ENCODE results near the gene DLG1. TPM values are rescaled to one million over a fixed set of nuclear protein-coding genes. Genes with fewer than 3 reads are reported as not detected.

DLG1 gene
- 100 to 1,000 TPM; 129 to 145 TPM for total RNA-seq
- long read RNA-seq, partial matches to known transcripts = 17 of 44 reads
- long read RNA-seq, other reads (novel, unspliced or antisense) = 27 of 44 reads

DNA sequence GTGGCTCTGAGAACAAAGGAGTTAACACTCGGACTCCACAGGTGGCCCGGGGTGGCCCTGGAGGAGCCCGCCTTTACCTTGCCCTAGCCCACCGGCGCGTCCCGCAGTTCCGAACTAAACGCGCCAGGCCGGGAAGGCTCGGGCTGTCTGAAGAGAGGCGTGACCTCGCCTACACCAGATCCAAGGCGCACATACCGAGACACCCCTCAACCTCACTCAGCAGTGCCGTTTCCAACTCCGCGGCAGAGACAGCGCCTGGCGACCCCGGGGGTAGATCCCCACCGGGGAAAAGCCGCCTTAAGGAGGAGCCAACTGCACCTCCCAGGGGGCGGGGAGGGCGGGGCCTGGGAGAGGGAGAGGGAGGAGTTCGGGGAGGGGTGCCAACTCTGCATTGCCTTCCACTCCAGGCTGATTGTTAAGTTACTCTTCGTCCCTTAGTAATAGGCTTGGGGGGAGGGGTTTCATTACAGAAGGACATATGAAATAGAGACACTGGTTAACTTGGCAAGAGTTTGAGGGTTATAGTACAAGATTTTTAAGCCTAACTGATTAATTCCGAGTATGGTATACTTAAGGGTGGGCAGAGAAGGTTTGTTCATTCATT lies at the start of gene DLG1:
Gene DLG1, minus strand, starts transcription at position 272 of the 604 bp plus-strand sequence. CDS start 1,408 bp downstream, outside the sequence.
- peak; percentile 83 for ATAC-seq
- intact Hi-C loops (cut with DNase I, micrococcal nuclease) = no loop called here
- peak; percentile 94 for DNase-seq

DNA sequence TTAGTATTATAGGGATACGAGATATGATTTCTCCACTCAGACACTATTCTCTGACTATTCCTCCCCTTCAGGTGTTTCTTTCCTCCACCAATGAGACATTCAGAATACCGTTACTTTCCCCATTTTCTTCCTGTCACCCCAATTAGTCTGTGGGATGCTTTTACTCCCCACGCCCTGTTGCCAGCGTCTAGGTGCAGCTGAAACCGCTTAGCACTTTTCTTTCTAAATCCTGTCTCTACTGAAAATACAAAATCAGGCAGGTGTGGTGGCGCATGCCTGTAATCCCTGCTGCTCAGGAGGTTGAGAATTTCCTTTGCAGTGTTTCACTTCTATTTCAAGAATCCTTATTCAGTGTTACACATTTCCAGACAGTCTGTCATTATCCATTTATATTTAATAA lies 49.6 kb upstream of the DLG1 start:
- intact Hi-C loops (cut with DNase I, micrococcal nuclease) = no loop called here
- DNase-seq = no peak
- no peak for ATAC-seq

DNA sequence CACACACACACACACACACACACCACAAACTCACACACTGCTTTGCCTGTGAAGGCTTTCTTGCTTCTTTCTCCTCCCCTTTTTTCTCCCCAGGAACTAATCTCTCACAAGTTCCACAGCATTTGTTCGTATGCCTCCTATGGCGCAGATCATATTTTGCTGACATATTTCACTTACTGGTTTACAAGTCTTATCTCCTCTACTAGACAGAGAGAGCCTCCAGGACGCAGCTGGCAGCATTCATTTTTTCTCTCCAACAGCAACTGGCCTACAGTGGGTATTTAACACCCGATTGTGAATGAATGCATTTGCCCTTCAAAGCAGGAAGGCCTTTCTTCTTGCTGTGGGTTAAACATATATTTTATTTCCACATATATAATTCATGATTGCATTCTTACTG lies 47.0 kb upstream of the DLG1 start:
- ATAC-seq = no peak

DNA sequence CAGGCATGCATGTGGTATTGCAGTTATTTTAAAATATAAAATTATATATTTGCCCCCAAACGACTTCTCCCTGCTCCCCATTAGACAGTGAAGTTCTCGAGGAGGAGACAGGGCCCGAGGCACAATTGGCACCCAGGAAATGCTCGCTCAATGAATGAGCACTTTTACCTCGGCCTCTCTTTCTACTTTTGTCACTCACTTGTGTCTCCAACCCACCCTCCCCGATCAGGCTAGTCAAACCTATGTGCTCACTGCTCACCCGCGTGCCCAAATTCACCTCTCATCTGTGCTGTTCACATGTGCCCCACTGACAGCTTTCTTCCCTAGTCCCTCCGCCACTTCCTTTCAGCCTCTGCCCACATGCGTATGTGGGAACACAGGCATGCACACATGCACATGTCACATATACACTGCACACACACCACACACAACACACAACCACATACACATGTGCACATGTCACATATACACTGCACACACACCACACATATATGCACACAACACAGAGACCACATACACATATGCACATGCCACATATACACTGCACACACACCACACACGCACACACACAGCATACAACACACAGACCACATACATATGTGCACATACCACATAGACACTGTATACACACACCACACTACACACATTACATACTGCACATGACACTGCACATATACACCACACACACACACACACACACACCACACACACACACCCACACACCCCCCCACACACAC lies 46.3 kb upstream of the DLG1 start:
- intact Hi-C loops (cut with DNase I, micrococcal nuclease) = no loop called here
- no peak for DNase-seq
- ATAC-seq = no peak

More for the DNA sequence above, 47.0 kb upstream of the DLG1 start:
- intact Hi-C loops (cut with DNase I, micrococcal nuclease) = no loop called here
- no peak for DNase-seq

DNA sequence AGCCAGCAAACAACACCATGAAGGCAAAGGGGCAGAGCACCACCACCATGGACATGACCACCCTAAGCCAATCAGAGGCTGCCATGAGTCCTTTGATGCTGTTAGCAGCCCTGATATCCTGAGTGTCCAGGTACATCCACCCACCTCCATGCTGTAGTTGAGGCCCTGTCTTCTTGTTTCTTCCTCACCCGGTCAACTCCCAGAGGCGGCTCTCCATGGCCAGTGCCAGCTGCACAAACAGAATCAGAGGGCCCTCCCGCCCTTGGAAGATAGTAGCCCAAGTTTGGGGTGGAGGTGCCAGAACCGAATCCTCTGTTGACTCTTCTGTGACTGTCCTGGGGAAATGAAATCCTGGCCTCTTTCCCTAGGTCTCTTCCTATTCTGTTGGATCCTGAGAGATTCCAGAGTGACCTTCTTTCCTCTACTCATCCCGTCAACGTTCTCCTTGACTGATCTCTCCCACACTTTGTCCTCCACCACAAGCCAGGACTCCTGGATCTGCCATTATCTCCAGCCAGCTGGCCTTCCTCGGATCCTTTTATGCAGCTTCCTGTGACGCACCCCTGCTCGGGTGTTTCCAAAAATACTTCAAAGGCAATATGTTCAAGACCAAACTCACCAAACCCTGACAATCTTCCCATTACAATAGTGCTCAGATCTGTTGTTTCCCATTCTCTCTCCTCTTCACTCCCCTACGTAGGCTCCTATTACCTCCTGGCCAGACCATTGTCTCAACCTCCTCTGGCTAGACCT lies 45.4 kb upstream of the DLG1 start:
- DNase-seq = no peak
- intact Hi-C loops (cut with DNase I, micrococcal nuclease) = no loop called here
- no peak for ATAC-seq

DNA sequence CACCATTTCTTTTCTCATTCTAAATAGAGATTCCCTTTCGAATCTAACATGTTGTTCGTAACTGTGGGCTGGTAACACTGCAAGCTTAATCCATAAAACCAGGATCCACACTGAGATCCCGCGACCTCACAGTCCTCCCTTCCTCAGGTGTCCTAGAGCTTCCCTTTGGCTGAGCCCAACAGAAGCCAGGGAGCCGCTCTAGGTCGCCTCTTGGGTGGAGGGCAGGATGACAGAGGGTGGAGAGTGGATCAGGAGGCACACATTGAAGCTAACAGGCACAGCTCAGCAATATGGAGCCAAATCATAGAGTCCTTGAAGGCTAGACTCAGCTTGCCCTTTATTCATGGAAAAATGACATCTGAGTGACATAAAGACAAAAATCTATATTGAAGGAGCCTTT lies 44.7 kb upstream of the DLG1 start:
- no peak for DNase-seq
- intact Hi-C loops (cut with DNase I, micrococcal nuclease) = no loop called here
- no peak for ATAC-seq

DNA sequence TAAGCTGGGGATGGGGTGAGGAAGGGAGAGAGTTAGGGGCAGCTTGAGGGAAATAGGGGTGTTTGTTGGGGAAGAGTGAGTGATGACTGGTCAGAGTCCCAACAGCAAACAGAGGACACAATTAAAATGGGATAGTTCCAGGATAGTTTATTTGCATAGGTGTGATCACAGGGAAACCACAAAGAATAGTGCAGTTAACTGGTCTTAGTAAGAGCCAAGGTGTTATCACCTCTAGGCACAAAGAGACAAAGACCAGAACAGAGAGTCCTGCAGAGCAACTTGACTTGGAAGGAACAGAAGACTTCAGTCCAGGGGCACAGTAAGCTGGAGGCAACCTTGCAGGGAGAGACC lies 42.1 kb upstream of the DLG1 start:
- intact Hi-C loops (cut with DNase I, micrococcal nuclease) = no loop called here
- ATAC-seq = peak; percentile 70

DNA sequence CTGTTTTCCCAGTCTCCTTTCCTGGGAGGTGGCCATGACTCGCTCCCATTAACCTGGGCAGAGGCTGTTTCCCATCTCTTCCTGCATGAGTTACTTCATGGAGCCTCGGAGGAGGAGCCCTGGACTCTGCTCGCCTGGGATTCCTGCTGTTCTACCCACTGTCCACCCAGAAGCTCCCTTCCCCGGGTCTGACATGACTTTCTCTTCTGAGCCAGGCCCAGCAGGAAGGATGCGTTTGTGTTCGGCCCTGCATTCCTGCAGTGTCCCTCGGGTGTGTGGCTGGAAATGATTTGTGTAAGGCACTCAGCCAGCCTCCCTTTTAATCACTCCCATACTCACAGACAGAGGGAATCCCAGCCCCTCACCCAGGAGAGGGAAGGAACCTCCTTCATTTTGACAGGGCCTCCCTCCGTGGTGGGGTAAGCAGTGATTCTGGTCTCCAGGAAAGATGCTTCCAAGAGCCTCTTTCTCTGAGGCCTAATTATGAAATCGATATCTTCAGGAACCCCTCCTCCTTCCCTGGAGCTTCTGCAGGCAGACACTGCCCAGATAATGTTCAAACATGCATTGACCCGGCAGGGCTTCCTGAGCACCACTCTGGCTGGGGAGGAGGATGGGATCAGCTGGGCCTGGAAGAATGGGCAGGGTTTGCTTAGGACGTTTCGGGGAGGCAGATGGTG lies 41.6 kb upstream of the DLG1 start:
- intact Hi-C loops (cut with DNase I, micrococcal nuclease) = no loop called here
- ATAC-seq = peak; percentile 96
- DNase-seq = peak; percentile 15 to 36

More for the DNA sequence above, 42.1 kb upstream of the DLG1 start:
- DNase-seq = no peak

DNA sequence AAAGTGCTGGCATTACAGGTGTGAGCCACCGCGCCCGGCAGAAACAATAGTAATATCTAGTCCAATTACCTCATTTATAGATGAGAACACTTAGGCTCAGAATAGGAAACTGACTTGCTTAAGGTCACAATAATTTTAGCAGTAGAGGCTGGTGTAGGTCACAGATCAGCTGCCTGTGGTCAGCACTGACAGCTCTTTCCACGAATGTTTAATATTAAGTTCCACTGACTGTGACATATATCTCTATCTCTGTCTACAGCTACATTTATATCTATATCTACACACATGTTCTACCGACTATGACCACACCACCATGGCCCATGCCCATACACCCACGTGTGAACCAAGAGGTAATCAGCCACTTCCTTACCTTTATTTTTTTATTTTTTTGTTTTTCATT lies 40.2 kb upstream of the DLG1 start:
- intact Hi-C loops (cut with DNase I, micrococcal nuclease) = no loop called here
- DNase-seq (no peak), ATAC-seq (no peak)

DNA sequence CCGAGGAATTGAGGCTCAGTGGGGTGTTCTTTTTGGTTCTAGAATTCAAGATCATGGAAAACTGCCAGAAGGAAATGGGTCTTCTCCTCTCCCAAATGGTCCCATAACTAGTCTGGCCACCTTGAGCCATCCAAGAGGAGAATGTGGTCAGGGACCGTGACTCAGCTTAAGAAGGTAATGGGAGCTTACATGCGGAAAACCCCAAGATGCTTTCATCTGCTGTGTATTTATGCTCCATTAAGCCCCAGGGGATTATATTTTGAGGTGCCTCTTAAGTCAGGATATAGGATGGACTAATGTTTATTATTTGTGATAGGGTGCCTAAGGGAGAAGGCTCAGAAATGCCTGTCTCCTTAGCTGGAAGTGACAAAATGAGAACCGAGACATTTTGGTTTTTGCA lies 39.2 kb upstream of the DLG1 start:
- no peak for DNase-seq
- no peak for ATAC-seq

DNA sequence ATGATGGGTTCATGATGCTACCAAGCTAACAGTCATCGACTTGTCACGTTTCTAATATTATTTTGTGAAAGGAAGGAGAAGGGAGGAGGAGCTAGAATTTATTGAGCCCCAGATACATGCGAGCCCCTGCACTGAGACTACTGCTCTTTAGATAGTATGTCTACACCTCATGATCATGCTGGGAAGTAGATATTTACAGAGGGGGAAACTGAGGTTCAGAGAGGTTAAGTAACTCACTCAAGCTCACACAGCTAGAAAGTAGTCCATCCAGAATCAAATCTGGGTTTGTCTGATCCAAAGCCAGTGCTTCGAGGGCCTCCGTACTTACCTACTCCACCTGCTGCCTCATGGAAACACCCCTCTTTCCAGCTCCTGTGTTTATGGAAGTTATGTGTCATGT lies 38.8 kb upstream of the DLG1 start:
- intact Hi-C loops (cut with DNase I, micrococcal nuclease) = no loop called here
- DNase-seq = no peak
- ATAC-seq = no peak

More for the DNA sequence above, 39.2 kb upstream of the DLG1 start:
- intact Hi-C loops (cut with DNase I, micrococcal nuclease) = no loop called here

DNA sequence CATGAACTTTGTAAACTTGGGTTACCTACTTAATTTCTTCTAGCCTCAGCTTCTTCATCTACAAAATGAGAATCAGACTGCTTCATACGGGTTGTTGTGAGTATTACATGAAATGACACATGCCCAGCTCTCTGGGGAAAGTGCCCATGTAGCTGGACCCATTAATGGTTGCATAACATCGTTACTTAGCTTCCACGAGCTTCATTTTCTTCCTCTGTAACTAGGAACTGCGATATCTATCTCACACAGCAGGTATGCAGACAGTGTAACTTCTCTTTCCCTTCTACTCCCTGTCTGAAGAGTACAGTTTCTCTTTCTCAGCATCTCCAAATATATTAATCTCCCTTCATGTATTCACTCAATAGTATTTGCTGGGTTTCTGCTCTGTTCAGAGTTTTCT lies 37.9 kb upstream of the DLG1 start:
- intact Hi-C loops (cut with DNase I, micrococcal nuclease) = no loop called here
- ATAC-seq (no peak), DNase-seq (no peak)

DNA sequence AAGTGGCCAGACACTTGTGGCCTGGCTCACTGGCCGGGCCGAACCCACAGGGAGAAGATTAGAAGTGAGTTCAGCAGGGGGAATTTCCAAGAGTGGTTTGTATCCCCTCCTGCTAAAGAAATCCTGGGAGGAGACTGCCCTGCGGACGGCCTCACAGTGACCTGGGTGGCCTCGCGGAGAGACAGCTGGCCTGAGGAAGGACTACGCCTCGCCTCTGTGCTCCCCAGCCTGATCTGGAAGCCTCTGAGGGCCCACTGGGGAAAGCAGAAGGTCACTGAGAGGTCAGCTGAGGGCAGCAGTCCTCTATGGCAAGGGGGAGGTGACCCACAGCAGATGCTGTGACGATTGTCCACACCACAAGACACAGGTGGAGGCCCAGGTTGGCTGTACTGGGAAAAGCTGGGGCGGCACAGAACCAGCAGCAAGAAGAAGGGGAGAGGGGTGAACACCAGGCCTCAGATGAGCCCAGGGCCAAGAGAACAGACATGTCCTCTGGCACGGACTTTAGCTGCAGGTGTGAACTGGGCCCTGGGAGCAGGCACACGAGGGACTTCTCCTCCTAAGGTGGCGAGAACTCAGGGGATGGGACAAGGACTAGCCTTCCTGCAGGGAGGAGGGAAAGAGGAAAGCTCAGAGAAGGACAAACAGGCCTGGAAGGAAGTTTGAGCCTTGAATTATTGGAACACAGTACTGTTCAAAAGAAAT lies 37.2 kb upstream of the DLG1 start:
- no peak for DNase-seq
- intact Hi-C loops (cut with DNase I, micrococcal nuclease) = no loop called here
- ATAC-seq = no peak

DNA sequence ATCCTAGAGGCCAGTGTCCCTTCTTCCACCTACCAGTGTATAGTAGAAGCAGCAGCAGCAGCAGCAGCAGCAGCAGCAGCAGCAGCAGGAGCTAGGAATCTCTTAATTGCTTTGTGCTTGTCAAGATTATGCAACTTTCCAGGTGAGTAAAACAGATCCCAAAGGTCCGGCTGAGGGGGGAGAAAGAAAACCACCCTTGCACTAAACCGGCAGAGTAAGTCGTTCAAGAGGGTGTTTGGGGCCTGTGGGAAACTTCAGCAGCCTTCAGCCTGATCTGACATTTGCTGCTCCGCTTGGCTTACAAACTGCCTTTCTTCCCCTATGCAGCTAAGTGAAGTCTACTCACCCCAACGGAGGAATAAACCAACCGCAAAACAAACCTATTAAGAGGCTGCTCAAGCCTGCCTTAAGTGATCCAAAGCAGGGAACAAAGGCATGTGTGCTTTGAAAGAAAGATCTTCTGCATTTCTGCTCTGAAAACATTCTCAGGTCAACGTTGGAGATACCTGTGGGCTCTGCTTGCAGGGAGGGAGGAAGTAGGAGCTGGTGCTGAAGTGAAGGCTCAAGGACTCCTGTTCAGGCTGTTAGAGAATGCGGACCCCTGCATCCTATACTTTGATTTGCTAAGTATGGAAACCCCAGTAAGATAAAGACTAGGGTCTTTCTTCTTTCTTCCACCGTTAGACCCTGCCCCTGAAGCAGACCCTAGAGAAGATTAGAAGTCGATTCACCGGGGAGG lies 35.7 kb upstream of the DLG1 start:
- ATAC-seq (no peak), DNase-seq (no peak)
- intact Hi-C loops (cut with DNase I, micrococcal nuclease) = no loop called here

DNA sequence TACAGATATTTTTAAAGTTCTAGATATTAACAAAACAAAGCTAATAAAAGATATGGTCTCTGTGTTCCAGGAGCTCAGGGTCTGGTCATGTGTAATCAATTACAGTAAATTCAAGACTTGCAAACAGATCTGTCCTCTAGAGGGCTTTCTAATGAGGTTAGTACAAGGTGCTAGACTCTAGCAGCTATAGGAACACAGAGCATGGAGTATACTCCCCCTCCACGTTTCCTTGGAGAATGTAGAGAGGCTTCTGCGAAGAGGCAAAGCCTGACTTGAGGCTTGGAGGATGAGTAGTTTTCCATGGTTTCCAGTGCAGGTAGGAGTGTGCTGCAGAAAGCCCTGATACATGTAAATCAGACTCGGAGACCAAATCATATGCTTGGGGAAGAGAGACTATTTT lies 32.7 kb upstream of the DLG1 start:
- intact Hi-C loops (cut with DNase I, micrococcal nuclease) = no loop called here
- ATAC-seq (no peak), DNase-seq (no peak)

DNA sequence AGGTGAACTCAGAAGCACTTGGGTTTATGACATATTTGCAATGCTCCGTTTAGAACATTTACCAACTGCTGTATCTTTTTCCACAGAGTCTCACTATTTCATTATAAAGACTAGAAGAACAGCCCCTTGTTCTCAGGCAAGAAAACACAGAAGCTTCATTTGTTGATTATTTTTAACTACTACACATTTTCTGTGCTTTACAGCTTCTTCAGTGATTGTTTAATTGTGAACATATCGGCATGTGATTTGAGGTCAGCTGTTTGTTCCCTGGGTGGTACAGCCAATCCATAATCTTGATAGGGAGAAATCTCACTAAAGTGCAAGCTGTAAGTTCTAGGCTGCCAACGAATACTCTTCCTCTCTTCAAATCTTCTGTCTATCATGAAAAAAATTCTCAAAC lies 31.0 kb upstream of the DLG1 start:
- no peak for DNase-seq
- ATAC-seq = no peak
- intact Hi-C loops (cut with DNase I, micrococcal nuclease) = no loop called here

DNA sequence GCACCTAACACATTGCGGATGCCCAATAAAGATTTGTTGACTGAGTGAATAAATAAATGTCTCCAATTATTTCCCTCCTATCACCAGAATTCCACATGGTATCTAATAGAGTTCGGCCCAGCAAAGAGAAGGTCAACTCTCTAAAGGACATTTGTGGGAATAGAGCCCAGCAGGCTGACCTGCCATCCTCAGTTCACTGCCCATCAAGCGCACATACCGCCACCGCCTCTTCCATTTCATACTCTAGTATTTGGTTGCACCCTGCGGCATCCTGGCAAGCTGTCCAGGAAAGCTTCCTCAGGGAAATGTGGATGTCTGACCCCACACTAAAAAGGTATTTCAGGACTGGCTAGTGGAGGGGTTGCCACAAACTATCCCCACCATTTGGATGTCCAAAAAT lies 29.8 kb upstream of the DLG1 start:
- DNase-seq = no peak
- ATAC-seq = no peak
- intact Hi-C loops (cut with DNase I, micrococcal nuclease) = no loop called here

DNA sequence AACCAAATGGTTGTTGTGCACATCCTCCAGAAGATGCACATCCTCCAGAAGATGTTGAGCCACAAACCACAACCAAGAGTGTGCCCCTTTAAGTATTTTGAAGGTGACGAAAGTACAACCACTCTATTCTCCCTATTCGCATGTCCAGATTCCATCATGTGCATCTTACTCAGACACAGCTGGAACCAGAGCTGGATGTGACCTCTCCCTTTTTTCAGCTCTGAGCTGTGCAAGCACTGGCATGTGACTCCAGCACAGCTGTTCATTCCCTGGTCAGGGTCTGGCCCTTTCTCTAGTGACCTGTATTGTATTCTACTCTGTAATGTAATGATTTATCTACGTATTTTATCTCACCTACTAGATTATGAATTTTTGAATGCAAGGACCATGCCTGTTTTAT lies 29.3 kb upstream of the DLG1 start:
- ATAC-seq (no peak), DNase-seq (no peak)
- intact Hi-C loops (cut with DNase I, micrococcal nuclease) = no loop called here
